MM.1S (cell line): ENCODE data around the gene DNAJB11.

ENCODE experiments used
- EZH2 ChIP-seq: fragments of 300-600 bp; sonication (generic); optimal IDR thresholded peaks from 2 replicates; pipeline ENCODE3; 2017; ENCODE audit warnings: low read depth, mild to moderate bottlenecking, antibody characterized with exemption, low read length, mixed read lengths
- EZH2phosphoT487 ChIP-seq: fragments of 300-600 bp; sonication (generic); IDR thresholded peaks from 2 replicates; pipeline ENCODE4 v1.6.1; 2018; ENCODE audit warnings: antibody characterized with exemption, low read length
- TF ChIP-seq, protein P1 (sequence below): fragments of 300-600 bp; sonication (generic); IDR thresholded peaks from 2 replicates; pipeline ENCODE4 v1.5.1; 2016; ENCODE audit warnings: antibody characterized with exemption, low read length, mixed read lengths

DNA sequence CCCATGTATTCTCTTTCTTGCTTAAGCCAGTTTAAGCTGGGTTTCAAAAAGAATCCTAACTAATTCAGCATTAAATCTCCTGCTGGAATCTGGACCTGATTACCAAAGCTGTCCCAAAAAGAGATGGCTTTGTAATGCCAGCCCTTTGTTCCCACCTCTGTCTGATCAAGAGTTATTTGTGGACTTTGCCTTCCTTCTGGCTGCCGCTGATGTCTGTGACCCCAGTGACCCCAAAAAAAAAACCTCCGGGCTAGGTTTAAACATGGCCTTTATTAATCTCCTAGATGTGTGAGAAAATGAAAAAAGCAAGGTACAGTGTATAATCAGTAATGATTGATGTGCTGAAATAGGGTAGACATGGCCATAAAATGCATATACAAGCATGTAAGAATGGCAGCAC lies 47.1 kb upstream of the DNAJB11 start:
- TF ChIP-seq, protein P1, sequence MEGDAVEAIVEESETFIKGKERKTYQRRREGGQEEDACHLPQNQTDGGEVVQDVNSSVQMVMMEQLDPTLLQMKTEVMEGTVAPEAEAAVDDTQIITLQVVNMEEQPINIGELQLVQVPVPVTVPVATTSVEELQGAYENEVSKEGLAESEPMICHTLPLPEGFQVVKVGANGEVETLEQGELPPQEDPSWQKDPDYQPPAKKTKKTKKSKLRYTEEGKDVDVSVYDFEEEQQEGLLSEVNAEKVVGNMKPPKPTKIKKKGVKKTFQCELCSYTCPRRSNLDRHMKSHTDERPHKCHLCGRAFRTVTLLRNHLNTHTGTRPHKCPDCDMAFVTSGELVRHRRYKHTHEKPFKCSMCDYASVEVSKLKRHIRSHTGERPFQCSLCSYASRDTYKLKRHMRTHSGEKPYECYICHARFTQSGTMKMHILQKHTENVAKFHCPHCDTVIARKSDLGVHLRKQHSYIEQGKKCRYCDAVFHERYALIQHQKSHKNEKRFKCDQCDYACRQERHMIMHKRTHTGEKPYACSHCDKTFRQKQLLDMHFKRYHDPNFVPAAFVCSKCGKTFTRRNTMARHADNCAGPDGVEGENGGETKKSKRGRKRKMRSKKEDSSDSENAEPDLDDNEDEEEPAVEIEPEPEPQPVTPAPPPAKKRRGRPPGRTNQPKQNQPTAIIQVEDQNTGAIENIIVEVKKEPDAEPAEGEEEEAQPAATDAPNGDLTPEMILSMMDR: no peak
- TF ChIP-seq EZH2: no peak
- no peak for TF ChIP-seq EZH2phosphoT487
